LNCAP (cell line): ENCODE results near the gene NCKAP5.

Source experiments
- TF ChIP-seq, protein P1 (sequence below): fragments of 450-650 bp; IDR thresholded peaks from 2 replicates; pipeline ENCODE4 v1.5.1; 2017; ENCODE audit warnings: mild to moderate bottlenecking

Gene NCKAP5

DNA sequence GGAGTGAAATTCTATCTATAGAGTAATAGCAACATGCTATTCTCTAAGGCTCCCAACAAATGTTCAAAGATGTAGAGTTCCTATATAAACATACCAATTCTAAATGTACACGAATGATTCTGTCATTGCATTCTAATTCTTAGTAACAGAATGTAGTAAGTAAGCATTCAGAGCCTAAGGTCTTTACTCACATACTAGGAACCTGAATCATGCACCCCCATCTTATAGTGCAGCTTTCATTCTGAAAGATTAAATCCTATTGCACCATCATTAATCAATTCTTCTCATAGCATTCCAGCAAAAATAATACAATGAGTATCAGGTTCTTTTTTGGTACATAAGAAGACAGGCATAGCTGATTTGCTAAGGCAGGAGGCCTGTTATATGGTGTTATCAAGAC, 230.0 kb downstream of the NCKAP5 start:
- TF ChIP-seq, protein P1, sequence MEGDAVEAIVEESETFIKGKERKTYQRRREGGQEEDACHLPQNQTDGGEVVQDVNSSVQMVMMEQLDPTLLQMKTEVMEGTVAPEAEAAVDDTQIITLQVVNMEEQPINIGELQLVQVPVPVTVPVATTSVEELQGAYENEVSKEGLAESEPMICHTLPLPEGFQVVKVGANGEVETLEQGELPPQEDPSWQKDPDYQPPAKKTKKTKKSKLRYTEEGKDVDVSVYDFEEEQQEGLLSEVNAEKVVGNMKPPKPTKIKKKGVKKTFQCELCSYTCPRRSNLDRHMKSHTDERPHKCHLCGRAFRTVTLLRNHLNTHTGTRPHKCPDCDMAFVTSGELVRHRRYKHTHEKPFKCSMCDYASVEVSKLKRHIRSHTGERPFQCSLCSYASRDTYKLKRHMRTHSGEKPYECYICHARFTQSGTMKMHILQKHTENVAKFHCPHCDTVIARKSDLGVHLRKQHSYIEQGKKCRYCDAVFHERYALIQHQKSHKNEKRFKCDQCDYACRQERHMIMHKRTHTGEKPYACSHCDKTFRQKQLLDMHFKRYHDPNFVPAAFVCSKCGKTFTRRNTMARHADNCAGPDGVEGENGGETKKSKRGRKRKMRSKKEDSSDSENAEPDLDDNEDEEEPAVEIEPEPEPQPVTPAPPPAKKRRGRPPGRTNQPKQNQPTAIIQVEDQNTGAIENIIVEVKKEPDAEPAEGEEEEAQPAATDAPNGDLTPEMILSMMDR: no peak

DNA sequence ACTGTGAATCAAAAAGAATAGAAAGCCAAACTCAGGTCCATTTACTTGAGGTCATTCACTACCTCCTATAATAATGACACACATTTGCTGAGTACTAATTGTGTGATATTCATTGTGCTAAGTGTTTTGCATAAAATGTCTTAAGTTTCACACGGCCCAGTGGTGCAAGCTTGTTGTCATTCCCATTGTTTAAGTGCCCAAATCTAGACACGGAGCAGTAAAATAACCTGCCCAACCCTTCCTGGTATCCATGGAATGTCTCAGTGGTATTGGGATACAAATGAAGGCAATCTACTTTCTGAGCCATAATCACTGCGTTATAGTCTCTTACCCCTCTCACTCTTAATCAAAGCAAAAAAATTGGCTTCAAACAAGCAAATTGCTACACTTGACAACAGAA, 233.3 kb downstream of the NCKAP5 start:
- TF ChIP-seq, protein P1: no peak

DNA sequence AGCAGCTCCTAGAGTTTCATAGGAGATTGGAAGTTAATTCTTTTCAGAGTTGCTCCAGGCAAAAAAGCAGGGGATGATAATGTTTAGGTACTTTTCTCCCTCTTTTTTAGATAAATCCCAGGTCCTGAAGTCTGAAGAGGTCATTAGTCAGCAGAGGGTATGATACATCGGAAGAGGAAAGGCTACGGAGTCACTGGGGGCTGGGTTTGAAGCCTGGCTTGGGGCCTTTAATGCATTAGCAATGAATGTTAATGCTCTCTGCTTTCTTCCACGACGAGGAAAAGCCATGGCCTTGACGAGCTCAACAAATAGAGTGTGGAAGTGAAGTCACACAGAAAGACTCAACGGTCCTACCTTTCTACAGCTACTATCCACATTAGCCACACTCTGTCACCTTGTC, 235.1 kb downstream of the NCKAP5 start:
- TF ChIP-seq, protein P1: no peak

DNA sequence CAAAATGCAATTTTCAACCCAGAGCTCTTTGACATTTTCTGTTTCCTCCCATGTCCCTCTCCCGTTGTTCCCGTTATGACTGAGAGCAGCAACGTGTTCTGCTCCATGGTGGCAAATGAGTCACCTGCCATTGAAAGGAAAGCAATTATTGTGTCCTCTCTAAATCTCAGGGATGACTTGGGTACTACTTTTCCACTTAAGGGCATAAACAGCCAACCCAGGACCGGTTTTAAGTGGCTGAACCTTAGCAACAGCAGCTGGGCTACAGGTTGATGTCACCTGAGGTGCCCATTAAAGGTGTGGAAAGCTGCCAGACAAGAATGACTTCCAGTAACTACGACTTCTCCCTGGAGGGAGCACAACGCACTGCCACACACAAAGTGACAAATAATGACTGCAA, 236.8 kb downstream of the NCKAP5 start:
- TF ChIP-seq, protein P1: no peak

DNA sequence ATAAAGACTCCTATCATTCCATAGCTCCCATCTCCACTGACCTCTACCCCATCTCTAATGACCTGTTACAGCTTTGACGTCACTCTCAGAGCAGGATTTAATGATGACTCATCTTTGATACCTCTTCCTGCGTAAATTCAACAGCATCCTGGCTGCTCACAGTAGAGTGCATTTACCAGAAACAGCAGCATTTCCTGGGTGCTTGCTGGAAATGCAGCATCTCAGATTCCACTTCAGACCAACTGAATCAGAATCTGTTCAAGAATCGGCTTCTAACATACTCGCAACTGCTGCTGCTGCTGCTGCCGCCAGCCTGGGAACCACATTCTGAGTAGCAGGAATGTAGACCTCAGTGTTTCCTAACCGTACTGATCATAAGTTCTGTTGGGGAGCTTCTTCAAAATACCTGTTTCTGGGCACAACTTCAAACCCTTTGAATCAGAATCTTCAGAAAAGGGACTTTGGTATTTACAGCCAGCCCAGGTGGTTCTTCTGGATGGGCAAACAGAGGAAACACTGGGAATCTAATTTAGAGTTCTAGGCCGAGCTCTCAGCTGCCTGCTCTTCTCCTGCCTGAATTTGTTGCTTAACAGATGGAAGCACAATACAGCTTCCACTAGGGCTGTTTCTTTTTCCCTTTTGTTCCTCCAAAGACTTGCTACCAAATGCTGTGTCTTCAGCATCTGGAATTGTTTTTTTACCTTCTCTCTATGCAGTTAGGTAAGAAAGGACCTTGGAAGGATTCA, 241.4 kb downstream of the NCKAP5 start:
- TF ChIP-seq, protein P1: no peak

DNA sequence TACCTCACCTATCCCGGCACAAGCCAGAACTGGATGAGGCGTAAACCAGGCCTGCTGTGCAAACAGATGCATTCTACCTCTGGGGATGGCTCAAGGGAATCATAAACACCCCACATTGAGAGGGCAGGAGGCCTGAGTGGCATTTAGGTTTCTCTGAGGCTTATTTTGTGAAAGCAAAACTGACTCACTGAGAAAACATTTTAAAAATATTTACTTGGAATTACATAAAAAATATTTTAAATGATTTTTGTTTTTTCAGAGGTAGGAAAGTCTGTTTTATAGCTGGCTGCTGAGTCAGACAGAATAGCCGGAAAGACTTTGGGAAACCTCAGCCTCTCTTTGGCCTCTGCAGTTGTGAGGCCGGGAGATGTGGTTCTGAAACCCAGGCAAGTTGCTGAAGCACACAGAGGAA, 244.1 kb downstream of the NCKAP5 start:
- TF ChIP-seq, protein P1: no peak

DNA sequence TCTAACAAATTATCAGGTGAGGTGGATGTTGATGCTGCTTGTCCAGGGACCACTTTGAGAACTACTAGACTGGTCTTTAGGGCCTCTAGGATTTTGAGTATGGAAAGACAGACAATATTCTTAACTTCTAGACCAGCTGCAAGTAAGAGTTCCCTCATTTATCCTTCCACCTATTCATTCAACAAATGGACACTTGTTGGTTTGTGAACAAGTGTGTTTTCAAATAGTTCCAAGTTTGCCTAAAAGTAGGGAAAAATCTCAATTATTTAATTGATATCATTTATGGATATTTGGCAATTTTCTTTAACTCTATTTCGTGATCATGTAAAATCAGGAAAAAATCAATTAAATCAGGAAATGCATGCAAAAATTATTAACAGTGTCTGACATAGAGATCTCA, 245.4 kb downstream of the NCKAP5 start:
- TF ChIP-seq, protein P1: no peak

DNA sequence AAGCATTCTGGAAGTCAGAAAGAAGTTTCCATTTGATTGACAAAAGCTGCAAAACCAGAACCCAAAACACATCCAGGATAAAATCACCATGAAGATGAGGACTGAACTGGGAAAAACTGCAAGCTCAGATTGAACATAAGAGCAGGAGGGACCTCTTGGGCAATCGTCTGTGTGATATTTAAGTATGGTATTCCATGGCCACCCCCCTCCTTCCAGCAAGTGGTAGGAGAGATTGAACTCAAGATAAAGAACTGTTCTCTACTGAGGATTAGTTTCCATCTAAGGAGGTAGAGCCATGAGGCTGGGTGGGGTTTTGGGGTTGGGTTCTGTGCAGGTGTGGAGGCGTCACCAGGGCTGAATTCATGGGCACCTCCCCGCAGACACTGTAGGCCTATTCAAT, 251.1 kb downstream of the NCKAP5 start:
- TF ChIP-seq, protein P1: no peak
